HEK293T (cell line): ENCODE results near the gene TRPM3.

Experiments
- CTCF ChIA-PET: fragments of 350-600 bp; formaldehyde crosslinking; extraction: SDS; loops from one replicate; lab custom pipeline; 2021; ENCODE audit warnings: antibody characterized with exemption, inconsistent platforms; lab: Yijun Ruan, JAX
- POLR2A ChIA-PET: fragments of 350-600 bp; formaldehyde crosslinking; extraction: SDS; loops from one replicate; lab custom pipeline; 2020; ENCODE audit warnings: antibody characterized with exemption, inconsistent platforms; lab: Yijun Ruan, JAX
- DNase-seq: peaks from one replicate; pipeline ENCODE4 v3.0.0; 2012; ENCODE audit warnings: mixed read lengths; ENCODE audit errors: extremely low spot score
- ARNT ChIP-seq: fragments of 450-650 bp; IDR thresholded peaks from 2 replicates; pipeline ENCODE4 v1.6.1; 2017; ENCODE audit warnings: mild to moderate bottlenecking
- BHLHE40 ChIP-seq: fragments of 450-650 bp; IDR thresholded peaks from 2 replicates; pipeline ENCODE4 v1.6.1; 2016; ENCODE audit warnings: mild to moderate bottlenecking, moderate library complexity, borderline replicate concordance
- CTBP1 ChIP-seq: fragments of 450-650 bp; IDR thresholded peaks from 2 replicates; pipeline ENCODE4 v1.6.1; 2016; ENCODE audit warnings: borderline replicate concordance
- ELF4 ChIP-seq: fragments of 450-650 bp; IDR thresholded peaks from 2 replicates; pipeline ENCODE4 v1.6.1; 2017; ENCODE audit warnings: antibody characterized with exemption
- FOXA1 ChIP-seq: fragments of 450-650 bp; IDR thresholded peaks from 2 replicates; pipeline ENCODE4 v1.6.1; 2016; ENCODE audit warnings: mild to moderate bottlenecking
- FOXK2 ChIP-seq: fragments of 450-650 bp; IDR thresholded peaks from 2 replicates; pipeline ENCODE4 v1.6.1; 2016; ENCODE audit warnings: mild to moderate bottlenecking
- FOXM1 ChIP-seq: fragments of 450-650 bp; IDR thresholded peaks from 2 replicates; pipeline ENCODE4 v1.6.1; 2017; ENCODE audit warnings: mild to moderate bottlenecking, borderline replicate concordance
- HDGF ChIP-seq: fragments of 450-650 bp; IDR thresholded peaks from 2 replicates; pipeline ENCODE4 v1.6.1; 2017; ENCODE audit warnings: antibody characterized with exemption, borderline replicate concordance
- L3MBTL2 ChIP-seq: fragments of 450-650 bp; conservative IDR thresholded peaks from 2 replicates; pipeline ENCODE4 v1.6.1; 2016; ENCODE audit warnings: mild to moderate bottlenecking
- LEF1 ChIP-seq: fragments of 450-650 bp; IDR thresholded peaks from 2 replicates; pipeline ENCODE4 v1.6.1; 2017; ENCODE audit warnings: mild to moderate bottlenecking, borderline replicate concordance
- NFRKB ChIP-seq: fragments of 450-650 bp; IDR thresholded peaks from 2 replicates; pipeline ENCODE4 v1.6.1; 2016; ENCODE audit warnings: mild to moderate bottlenecking, moderate library complexity
- SP1 ChIP-seq: fragments of 450-650 bp; IDR thresholded peaks from 2 replicates; pipeline ENCODE4 v1.6.1; 2017
- SUZ12 ChIP-seq: fragments of 450-650 bp; IDR thresholded peaks from 2 replicates; pipeline ENCODE4 v1.6.1; 2016; ENCODE audit warnings: mild to moderate bottlenecking
- TARDBP ChIP-seq: fragments of 450-650 bp; IDR thresholded peaks from 2 replicates; pipeline ENCODE4 v1.6.1; 2016
- ZNF384 ChIP-seq: fragments of 450-650 bp; IDR thresholded peaks from 2 replicates; pipeline ENCODE4 v1.6.1; 2016
- TF ChIP-seq, protein P1 (sequence below): fragments of 450-650 bp; IDR thresholded peaks from 2 replicates; pipeline ENCODE4 v1.6.1; 2016

The TRPM3 gene

DNA sequence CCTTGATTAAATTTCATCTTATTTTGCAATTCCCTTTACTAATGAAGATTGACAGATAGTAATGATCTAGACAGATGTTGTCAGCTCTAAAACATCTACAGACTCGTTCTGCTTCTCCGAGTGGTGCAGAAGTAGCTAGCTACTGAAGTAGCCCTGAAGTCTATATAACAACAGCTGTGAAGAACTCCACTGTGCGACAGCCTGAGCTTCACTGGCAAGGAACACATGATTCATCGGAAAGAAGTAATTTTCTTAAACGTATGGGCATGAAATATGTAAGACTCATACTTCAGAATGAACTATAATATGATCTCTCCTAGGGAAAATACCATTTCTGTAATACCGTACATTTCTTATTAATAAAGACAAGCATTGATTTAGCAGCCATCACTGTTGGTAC lies 96.2 kb downstream of the TRPM3 start:
- no peak for DNase-seq
- ChIA-PET POLR2A (no interaction called here), CTCF (no interaction called here)
- no peak for TF ChIP-seq FOXM1
- no peak for TF ChIP-seq BHLHE40
- TF ChIP-seq NFRKB = no peak
- no peak for TF ChIP-seq SP1
- TF ChIP-seq, protein P1, sequence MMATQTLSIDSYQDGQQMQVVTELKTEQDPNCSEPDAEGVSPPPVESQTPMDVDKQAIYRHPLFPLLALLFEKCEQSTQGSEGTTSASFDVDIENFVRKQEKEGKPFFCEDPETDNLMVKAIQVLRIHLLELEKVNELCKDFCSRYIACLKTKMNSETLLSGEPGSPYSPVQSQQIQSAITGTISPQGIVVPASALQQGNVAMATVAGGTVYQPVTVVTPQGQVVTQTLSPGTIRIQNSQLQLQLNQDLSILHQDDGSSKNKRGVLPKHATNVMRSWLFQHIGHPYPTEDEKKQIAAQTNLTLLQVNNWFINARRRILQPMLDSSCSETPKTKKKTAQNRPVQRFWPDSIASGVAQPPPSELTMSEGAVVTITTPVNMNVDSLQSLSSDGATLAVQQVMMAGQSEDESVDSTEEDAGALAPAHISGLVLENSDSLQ = no peak

DNA sequence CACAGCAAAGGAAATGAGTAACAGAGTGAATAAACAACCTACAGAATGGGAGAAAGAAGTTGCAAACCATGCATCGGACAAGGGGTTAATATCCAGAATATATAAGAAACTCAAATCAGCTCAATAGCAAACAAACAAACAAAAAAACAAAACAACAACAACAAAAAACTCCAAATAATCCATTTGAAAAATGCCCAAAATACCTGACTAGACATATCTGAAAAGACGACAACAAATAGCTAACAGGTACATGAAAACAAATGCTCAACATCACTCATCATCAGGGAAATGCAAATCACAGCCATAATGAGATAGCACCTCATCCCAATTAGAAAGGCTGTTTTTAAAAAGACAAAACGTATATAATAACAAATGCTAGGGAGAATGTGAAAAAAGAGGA lies 111.2 kb downstream of the TRPM3 start:
- DNase-seq = no peak
- TF ChIP-seq NFRKB (no peak), FOXM1 (no peak), ZNF384 (no peak), ELF4 (no peak), SP1 (no peak), LEF1 (no peak), ARNT (no peak), FOXK2 (no peak), HDGF (no peak), SUZ12 (no peak), BHLHE40 (no peak), CTBP1 (no peak), TARDBP (no peak), FOXA1 (no peak), L3MBTL2 (no peak)
- TF ChIP-seq, protein P1 = no peak
- POLR2A ChIA-PET = no interaction called here
- CTCF ChIA-PET = interaction anchor here (0.7 kb wide), 1 partner anchor 9 kb away, joined by 3 read pairs; no protein-coding TSS in a partner anchor

DNA sequence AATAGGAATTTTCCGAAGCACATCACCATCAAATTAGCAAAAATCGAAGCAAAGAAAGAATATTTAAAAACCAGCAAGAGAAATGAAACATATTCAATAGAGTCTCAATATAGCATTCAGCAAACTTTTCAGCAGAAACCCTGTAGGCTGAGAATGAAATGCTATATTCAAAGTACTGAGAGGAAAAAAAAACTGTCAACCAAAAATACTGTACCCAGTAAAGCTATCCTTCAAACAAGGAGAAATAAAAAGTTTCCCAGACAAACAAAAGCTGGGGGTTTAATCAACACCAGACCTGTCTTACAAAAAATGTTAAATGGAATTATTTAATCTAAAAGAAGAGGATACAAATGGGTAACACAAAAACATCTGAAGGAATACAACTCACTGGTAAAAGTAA lies 116.0 kb downstream of the TRPM3 start:
- ChIA-PET CTCF (no interaction called here), POLR2A (no interaction called here)
- TF ChIP-seq FOXK2 (no peak), LEF1 (no peak), ARNT (no peak), L3MBTL2 (no peak), SUZ12 (no peak), FOXA1 (no peak), BHLHE40 (no peak), FOXM1 (no peak), SP1 (no peak), TARDBP (no peak), HDGF (no peak), ZNF384 (no peak), NFRKB (no peak), ELF4 (no peak), CTBP1 (no peak)
- TF ChIP-seq, protein P1 = no peak
- DNase-seq = no peak

DNA sequence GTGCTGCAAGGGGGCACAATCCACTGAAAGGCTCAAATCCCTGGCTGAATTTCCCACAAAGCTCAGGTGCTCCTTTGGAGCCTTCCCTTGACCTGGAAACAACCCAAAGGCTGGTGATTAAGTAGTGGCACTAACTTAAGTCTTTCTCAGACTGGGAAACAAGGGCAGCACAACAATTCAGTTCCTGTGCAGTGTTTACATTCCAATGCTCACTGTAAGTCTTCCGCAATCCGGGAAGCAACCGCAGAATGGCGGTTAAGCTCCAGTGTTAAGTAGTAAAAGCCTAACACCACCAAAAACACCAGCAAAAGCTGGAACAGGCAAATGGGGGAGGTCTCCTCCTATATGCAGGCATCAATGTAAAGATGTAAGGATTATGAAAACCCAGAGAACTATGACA lies 117.2 kb downstream of the TRPM3 start:
- CTCF ChIA-PET = interaction anchor here (0.7 kb wide), 1 partner anchor 69 kb away, joined by 3 read pairs; no protein-coding TSS in a partner anchor
- DNase-seq = no peak
- POLR2A ChIA-PET = no interaction called here
- TF ChIP-seq, protein P1 = no peak
- TF ChIP-seq FOXA1 = no peak
- TF ChIP-seq SUZ12 = no peak
- TF ChIP-seq ELF4 = no peak

DNA sequence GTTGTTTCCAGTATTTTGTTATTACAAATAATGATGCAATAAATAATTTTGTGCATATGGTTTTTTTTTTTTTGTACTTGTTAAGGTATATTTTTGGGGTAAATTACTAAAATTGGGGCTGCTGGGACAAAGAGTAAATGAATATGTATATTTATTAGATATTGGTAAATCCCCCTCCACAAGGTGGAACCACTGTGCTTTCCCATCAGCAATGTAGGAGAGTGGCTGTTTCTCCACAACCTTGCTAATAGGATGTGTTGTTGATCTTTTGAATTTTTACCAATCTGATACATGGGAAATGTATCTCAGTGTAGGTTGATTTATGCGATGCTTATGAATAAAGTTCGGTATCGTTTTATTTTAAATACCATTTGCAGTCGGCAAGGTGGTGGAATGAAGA lies 118.1 kb downstream of the TRPM3 start:
- DNase-seq = no peak
- CTCF ChIA-PET = no interaction called here
- TF ChIP-seq CTBP1 = no peak
- TF ChIP-seq ZNF384 = no peak
- no peak for TF ChIP-seq TARDBP
- no peak for TF ChIP-seq ARNT
- no peak for TF ChIP-seq NFRKB
- TF ChIP-seq BHLHE40 = no peak
- no peak for TF ChIP-seq FOXK2
- no peak for TF ChIP-seq SP1
- no peak for TF ChIP-seq SUZ12
- TF ChIP-seq FOXM1 = no peak
- TF ChIP-seq L3MBTL2 = no peak
- no peak for TF ChIP-seq ELF4
- TF ChIP-seq, protein P1 = no peak
- POLR2A ChIA-PET = no interaction called here
